Measurements from ENCODE around the gene GNAI2.

GNAI2 gene

GRCh38 chr3:50201573-50202315, 34.3 kb upstream of the GNAI2 start:
- TF ChIP-seq SUZ12 (IDR thresholded peaks at IDR 0.05; ENCODE audit: extremely low read depth, insufficient read depth, insufficient read length): no peak
- Histone ChIP-seq H3K4me3 (ENCODE audit: insufficient read length, low read depth) (no peak overlapping the region), H3K4me1 (ENCODE audit: insufficient read depth, insufficient read length) (peaks cover 22% of the 10 kb centered on the region), H3K27me3 (ENCODE audit: insufficient read depth, insufficient read length) (peaks cover 27% of the 10 kb centered on the region), H3K9me3 (ENCODE audit: insufficient read depth, low read length) (no peaks in the 10 kb centered on the region), H3K9ac (ENCODE audit: insufficient read length, low read depth) (no peak overlapping the region), H3K36me3 (ENCODE audit: insufficient read depth, insufficient read length, low read length) (no peaks in the 10 kb centered on the region)
- DNase-seq (ENCODE audit: low read depth, low spot score): no peak

- no peaks in the 10 kb centered on the region for H3K36me3 ChIP-seq (ENCODE audit: insufficient read depth, insufficient read length, low read length)
- no peak for TF ChIP-seq SUZ12 (IDR thresholded peaks at IDR 0.05; ENCODE audit: extremely low read depth, insufficient read depth, insufficient read length)
- TF ChIP-seq ZNF274 (IDR thresholded peaks at IDR 0.05; ENCODE audit: low read depth, low read length): no peak
- no peak for TF ChIP-seq YY1 (IDR thresholded peaks at IDR 0.05; ENCODE audit: insufficient read depth, insufficient read length)
- peaks cover 22% of the 10 kb centered on the region for H3K4me1 ChIP-seq (ENCODE audit: insufficient read depth, insufficient read length)
- H3K4me3 ChIP-seq (ENCODE audit: insufficient read length, low read depth): no peak overlapping the region
- DNase-seq (ENCODE audit: low read depth, low spot score): no peak
- no peaks in the 10 kb centered on the region for H3K9me3 ChIP-seq (ENCODE audit: insufficient read depth, low read length)
- H3K27me3 ChIP-seq (ENCODE audit: insufficient read depth, insufficient read length): peaks cover 35% of the 10 kb centered on the region
- no peak overlapping the region for H3K9ac ChIP-seq (ENCODE audit: insufficient read length, low read depth)
Observed at GRCh38 chr3:50202353-50203112, 33.5 kb upstream of the GNAI2 start.

- TF ChIP-seq YY1 (IDR thresholded peaks at IDR 0.05; ENCODE audit: insufficient read depth, insufficient read length) (no peak), SUZ12 (IDR thresholded peaks at IDR 0.05; ENCODE audit: extremely low read depth, insufficient read depth, insufficient read length) (no peak), ZNF274 (IDR thresholded peaks at IDR 0.05; ENCODE audit: low read depth, low read length) (no peak)
- Histone ChIP-seq H3K4me3 (ENCODE audit: insufficient read length, low read depth) (no peak overlapping the region), H3K4me1 (ENCODE audit: insufficient read depth, insufficient read length) (peaks cover 22% of the 10 kb centered on the region), H3K27me3 (ENCODE audit: insufficient read depth, insufficient read length) (peaks cover 37% of the 10 kb centered on the region), H3K36me3 (ENCODE audit: insufficient read depth, insufficient read length, low read length) (no peaks in the 10 kb centered on the region), H3K9ac (ENCODE audit: insufficient read length, low read depth) (no peak overlapping the region), H3K9me3 (ENCODE audit: insufficient read depth, low read length) (no peaks in the 10 kb centered on the region)
- no peak for DNase-seq (ENCODE audit: low read depth, low spot score)
Observed at GRCh38 chr3:50203113-50203808, 32.7 kb upstream of the GNAI2 start.

- peak overlapping the region; percentile 32 for H3K9ac ChIP-seq (ENCODE audit: insufficient read length, low read depth)
- peaks cover 37% of the 10 kb centered on the region for H3K27me3 ChIP-seq (ENCODE audit: insufficient read depth, insufficient read length)
- H3K9me3 ChIP-seq (ENCODE audit: insufficient read depth, low read length): no peaks in the 10 kb centered on the region
- peaks cover 29% of the 10 kb centered on the region for H3K4me1 ChIP-seq (ENCODE audit: insufficient read depth, insufficient read length)
- H3K36me3 ChIP-seq (ENCODE audit: insufficient read depth, insufficient read length, low read length): no peaks in the 10 kb centered on the region
- TF ChIP-seq SUZ12 (IDR thresholded peaks at IDR 0.05; ENCODE audit: extremely low read depth, insufficient read depth, insufficient read length) (no peak), ZNF274 (IDR thresholded peaks at IDR 0.05; ENCODE audit: low read depth, low read length) (no peak), YY1 (IDR thresholded peaks at IDR 0.05; ENCODE audit: insufficient read depth, insufficient read length) (no peak)
- no peak for DNase-seq (ENCODE audit: low read depth, low spot score)
- H3K4me3 ChIP-seq (ENCODE audit: insufficient read length, low read depth): no peak overlapping the region
Observed at GRCh38 chr3:50203809-50204803, 31.9 kb upstream of the GNAI2 start.

- Histone ChIP-seq H3K36me3 (ENCODE audit: insufficient read depth, insufficient read length, low read length) (no peaks in the 10 kb centered on the region), H3K9ac (ENCODE audit: insufficient read length, low read depth) (peak within 1 kb of the TSS; percentile 73), H3K4me3 (ENCODE audit: insufficient read length, low read depth) (peak within 1 kb of the TSS; percentile 45), H3K9me3 (ENCODE audit: insufficient read depth, low read length) (no peaks in the 10 kb centered on the region), H3K27me3 (ENCODE audit: insufficient read depth, insufficient read length) (peaks cover 37% of the 10 kb centered on the region), H3K4me1 (ENCODE audit: insufficient read depth, insufficient read length) (peaks cover 29% of the 10 kb centered on the region)
- no peak for DNase-seq (ENCODE audit: low read depth, low spot score)
- TF ChIP-seq ZNF274 (IDR thresholded peaks at IDR 0.05; ENCODE audit: low read depth, low read length) (no peak), YY1 (IDR thresholded peaks at IDR 0.05; ENCODE audit: insufficient read depth, insufficient read length) (no peak), SUZ12 (IDR thresholded peaks at IDR 0.05; ENCODE audit: extremely low read depth, insufficient read depth, insufficient read length) (no peak)
Observed at GRCh38 chr3:50204804-50205412, 31.1 kb upstream of the GNAI2 start, which contains the start of gene SLC38A3. SLC38A3 (plus strand) TSS chr3:50205271; CDS start chr3:50214200, 8,929 bp downstream.
